C1 segment of cervical spinal cord (tissue), 14 donors: ENCODE measurements around the gene HMG20B.
A peak's percentile ranks its signal among the peaks of the same experiment; 100 is the strongest.

ENCODE experiments used
- DNase-seq, 14 donors: peaks; one replicate each; lab custom pipeline; 2025; lab: John Stamatoyannopoulos, UW

Gene HMG20B

DNA sequence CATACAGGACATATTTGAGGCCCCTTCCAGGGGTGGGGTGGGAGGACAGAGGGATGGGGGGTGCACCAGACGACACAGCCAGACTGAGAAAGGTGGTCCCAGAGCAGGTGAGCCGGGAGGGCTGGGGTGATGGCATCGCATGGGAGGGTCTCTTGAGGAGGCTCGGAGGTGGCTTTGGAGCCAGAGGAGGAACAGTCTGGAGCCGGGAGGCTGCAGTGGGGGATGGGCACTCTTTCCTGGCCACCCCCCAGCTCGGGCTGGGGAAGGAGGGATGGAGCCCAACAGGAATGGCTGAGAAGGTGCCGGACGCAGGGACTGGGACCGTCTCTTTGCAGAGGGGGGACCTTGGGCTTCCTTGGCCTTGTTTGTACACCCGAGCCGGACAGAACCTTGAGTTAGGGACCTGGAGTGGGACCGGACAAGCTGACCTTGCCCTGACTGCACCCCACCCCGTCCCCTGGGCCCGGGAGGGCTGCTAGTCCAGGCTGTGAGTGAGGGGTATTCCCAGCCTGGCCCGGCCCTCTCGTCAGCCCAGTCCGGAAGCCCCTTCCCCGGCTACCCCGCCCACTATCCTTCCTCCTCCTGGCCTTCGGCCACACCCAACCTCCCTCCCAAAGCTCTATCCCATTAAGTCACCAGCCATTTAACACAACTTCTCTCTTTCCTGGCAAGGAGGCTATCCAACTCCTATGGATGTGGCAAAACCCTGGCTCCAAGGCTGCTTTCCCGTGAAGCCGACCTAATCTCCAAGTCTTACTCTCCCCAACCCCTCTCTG is 34.7 kb downstream of the HMG20B start:
- DNase-seq, result peak in 1 of 14 donors; percentile 31

- DNase-seq, result no peak
Measured at GRCh38 chr19:3608079-3608641, 35.4 kb downstream of the HMG20B start.

DNA sequence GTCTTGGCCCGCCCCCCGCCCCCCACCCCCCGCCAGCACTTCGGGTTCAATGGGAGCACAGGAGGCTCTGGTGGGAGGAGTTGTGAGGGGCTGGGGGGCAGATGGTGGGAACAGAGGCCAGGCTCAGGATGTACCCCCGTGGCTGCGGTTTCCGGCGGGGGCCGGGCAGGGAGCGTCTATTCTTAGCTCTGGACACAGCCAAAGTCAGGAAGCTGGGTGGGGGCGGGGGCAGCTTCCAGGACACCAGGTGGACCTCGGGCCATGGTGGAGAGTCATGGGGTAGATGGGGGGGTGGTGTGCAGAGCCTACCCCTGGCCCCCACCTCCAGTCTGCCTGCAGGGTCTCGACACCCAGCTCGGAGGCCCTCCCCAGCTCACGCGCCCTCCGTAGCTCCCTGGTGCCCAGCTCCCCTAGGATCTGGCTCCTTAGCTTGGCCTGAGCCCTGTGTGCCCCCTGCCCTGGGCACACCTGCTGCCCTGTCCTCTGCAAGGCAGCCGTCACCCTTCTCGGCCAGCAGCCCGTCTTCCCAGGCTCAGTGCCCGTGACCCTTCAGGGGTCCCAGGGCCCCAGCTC is 36.1 kb downstream of the HMG20B start:
- no peak for DNase-seq

GRCh38 chr19:3609779-3610719 is 37.3 kb downstream of the HMG20B start:
- DNase-seq, result no peak

DNA sequence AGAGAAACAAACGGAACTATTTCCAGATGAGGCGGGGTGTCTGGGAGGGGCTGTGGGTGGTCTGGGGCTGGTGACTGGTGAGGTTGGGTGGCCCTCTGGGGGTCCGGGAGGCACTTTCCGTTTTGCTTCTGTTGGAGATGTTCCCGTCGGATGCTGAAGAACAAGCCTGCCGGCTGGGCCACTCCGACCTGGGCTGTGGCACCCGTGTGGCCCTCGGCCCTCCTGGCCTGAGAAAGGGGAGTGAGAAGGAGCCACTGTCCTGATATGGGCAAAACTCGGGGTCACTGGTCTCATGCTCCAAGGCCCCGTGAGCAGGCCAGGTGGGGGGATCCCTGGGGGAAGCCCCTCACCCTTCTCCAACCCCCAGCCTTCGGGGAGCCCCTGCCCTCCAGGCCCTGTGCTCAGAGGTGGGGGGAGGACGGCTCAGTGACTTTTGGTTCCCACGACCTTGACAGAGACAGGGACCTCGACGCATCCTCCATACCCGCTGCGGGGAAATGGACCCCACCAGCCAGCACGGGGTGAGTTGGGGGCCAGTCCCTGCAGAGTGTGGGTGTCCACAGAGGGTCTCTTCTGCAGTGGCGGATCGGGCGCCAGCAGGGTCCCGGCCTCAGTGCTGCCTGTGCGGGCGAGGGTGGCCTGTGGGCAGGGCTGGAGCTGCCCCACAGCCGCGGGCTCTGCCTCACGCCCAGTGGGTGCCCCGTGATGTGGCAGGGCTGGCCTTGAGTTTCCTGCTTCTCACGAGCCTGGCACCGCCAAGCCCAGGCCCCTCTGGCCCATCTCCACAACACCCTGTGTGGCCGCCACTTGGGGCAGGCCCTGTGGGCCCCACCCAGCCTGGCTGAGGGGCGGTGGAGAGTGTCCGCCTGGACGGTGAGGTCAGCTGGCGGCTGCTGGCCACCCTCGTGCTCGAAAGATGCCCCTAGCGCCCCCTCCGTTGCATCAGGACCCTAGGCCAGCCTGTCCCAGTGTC is 38.3 kb downstream of the HMG20B start:
- no peak for DNase-seq

GRCh38 chr19:3611841-3612240 is 39.1 kb downstream of the HMG20B start:
- no peak for DNase-seq

DNA sequence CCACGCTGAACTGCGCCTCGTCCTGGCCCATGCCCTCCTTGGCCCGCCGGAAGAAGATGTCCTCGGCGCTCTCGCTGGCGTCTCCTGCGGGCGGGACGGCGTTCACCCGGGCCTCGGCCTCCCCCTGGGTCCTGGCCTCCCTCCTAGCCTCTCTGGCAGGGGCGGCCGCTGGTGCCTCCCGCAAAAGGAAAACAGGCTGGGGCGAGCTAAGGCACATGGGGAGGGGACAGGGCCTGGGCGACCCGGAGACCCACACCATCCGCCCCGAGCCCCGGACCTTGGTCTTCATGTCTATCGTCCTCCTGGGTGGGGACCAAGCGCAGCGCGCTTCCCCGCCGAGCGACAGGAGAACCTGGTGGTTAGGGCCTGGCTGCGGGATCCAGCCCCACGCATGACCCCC is 39.6 kb downstream of the HMG20B start:
- no peak for DNase-seq

DNA sequence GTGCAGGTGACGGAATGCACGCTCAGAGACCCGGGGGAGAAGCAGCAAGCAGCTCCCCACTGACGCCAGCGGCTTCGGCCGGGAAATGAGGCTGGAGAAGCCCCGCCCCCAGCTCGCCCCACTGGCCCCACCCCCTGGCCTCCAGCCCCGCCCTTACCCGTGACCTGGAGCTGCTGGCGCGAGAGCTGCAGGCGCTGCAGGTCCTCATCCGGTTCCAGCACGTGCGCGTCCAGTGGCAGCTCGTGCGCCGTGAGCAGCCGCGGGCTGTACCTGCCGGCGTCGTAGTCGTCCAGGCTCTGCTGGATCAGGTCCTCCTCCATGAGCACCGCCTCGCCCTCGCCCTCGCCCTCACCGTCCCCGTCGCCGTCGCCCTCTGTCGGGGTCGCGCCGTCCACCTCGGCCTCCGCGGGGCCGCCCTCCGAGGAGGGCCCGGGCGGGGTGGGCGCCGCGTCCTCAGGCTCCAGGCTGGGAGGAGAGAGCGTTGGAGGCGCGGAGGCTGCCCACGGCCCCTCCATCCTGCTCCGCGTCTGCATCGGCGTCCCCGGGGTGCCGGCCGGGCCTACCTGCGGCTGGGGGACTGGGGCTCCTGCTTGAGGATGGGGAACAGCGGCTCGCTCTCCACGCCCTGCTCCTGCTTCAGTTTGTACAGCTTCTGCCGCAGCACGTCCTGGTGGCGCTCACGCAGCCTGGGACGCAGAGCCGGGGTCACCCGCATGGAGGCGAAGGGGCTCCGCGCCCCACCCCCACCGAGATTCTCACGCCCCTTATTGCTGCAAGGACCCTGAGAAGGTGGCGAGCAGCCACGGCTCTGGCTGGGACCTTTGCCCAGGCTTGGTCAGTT is 40.4 kb downstream of the HMG20B start:
- DNase-seq, result no peak

- no peak for DNase-seq
Measured at GRCh38 chr19:3613818-3614661, 41.3 kb downstream of the HMG20B start.

- no peak for DNase-seq
Measured at GRCh38 chr19:3614858-3615505, 42.2 kb downstream of the HMG20B start.

DNA sequence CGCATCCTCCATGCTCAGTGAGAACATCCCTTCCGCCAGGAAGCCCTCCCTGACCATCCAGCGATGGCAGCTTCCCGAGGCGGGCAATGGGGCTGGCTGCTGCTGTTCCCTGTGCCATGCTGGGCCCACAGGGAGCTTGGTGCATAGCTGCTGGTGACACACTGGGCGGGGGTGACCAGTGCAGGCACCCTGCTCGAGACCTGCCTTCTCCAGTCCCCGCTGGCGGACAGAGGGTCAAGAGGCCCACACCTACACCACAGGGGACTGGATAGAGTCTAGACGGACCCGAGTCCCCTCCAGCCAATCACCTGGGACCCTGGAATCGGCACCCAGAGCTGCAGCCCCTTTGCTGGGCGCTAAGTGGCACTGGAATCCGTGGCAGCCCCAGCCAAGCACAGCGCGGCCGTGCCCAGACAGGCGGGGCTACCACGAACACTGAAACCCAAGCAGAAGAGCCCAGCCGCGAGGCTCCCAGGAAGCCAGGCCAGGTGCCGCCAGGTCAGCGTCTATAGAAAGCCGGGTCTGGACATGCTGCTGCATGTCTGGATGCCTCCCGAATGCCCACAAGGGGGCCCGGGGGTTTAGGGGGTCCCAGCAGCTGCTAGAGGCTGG is 42.9 kb downstream of the HMG20B start:
- no peak for DNase-seq

- DNase-seq, result no peak
Measured at GRCh38 chr19:3617463-3617862, 44.7 kb downstream of the HMG20B start.

DNA sequence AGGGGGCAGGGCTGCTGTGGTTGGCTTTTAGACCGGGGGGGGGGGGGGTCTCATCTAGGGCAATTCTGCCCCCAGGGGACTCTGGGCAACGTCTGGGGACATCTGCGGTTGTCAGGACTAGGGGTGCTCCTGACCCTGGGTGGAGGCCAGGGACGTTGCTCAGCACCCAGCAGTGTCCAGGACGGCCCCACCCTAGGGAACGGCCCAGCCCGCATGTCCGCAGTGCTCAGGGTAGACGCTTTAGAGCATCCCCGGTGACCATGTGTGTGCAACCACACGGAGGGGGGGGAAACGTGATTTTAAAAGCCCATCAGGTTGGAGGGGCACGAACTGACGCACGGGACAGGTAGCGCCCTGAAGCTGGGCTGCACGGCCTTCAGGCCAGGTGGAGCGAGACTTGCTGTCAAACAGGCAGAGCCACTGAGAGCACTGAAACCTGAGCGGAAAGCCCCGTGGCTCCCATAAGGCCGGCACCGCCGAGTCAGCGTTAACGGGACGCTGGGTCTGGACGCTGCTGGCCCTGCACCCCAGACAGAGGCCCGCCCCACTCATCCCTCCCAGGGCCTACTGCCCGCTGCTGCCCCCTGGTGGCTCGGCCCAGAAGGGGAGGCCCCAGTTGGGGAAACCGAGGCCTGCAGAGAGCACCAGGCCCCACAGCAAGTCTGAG is 45.5 kb downstream of the HMG20B start:
- DNase-seq, result peak in 9 of 14 donors; percentile 5 to 62 (median 36)

- no peak for DNase-seq
Measured at GRCh38 chr19:3618811-3619630, 46.3 kb downstream of the HMG20B start.

GRCh38 chr19:3619631-3620012 is 46.9 kb downstream of the HMG20B start:
- DNase-seq, result no peak

- DNase-seq, result no peak
Measured at GRCh38 chr19:3620145-3620816, 47.5 kb downstream of the HMG20B start.
